DMS79 treated with DMSO at 0.1 percent for 48 hours (cell line): ENCODE results near the gene HECTD1.
"Not testable (repeated sequence)": the region's sequence is repeated elsewhere in the genome, so short reads cannot be mapped to it uniquely, and the experiment has no call there.

Experiments used
- DNase-seq: peaks from one replicate; lab custom pipeline; 2025; lab: John Stamatoyannopoulos, UW

The HECTD1 gene

GRCh38 chr14:31142455-31143087 is 65.0 kb downstream of the HECTD1 start:
- DNase-seq: no peak

GRCh38 chr14:31139301-31139847 is 68.2 kb downstream of the HECTD1 start:
- DNase-seq: no peak

- no peak for DNase-seq
Measured at GRCh38 chr14:31138301-31138700, 69.3 kb downstream of the HECTD1 start.

GRCh38 chr14:31137214-31137889 is 70.2 kb downstream of the HECTD1 start:
- no peak for DNase-seq

- no peak for DNase-seq
Measured at GRCh38 chr14:31133133-31133532, 74.5 kb downstream of the HECTD1 start.

GRCh38 chr14:31128601-31129526 is 78.7 kb downstream of the HECTD1 start:
- no peak for DNase-seq

- no peak for DNase-seq
Measured at GRCh38 chr14:31127690-31128089, 79.9 kb downstream of the HECTD1 start.

GRCh38 chr14:31126680-31127079 is 80.9 kb downstream of the HECTD1 start:
- no peak for DNase-seq

- no peak for DNase-seq
Measured at GRCh38 chr14:31125231-31125630, 82.4 kb downstream of the HECTD1 start.

- no peak for DNase-seq
Measured at GRCh38 chr14:31124197-31124596, 83.4 kb downstream of the HECTD1 start.

GRCh38 chr14:31122921-31123320 is 84.7 kb downstream of the HECTD1 start:
- DNase-seq: no peak

GRCh38 chr14:31122098-31122611 is 85.4 kb downstream of the HECTD1 start:
- no peak for DNase-seq

GRCh38 chr14:31118892-31119291 is 88.7 kb downstream of the HECTD1 start:
- no peak for DNase-seq

GRCh38 chr14:31113794-31114193 is 93.8 kb downstream of the HECTD1 start:
- DNase-seq: no peak

GRCh38 chr14:31110872-31111271 is 96.7 kb downstream of the HECTD1 start:
- no peak for DNase-seq

GRCh38 chr14:31109257-31109656 is 98.3 kb downstream of the HECTD1 start:
- no peak for DNase-seq

- no peak for DNase-seq
Measured at GRCh38 chr14:31106768-31107167, 100.8 kb downstream of the HECTD1 start.

- DNase-seq: no peak
Measured at GRCh38 chr14:31097081-31097480, 110.5 kb downstream of the HECTD1 start.

GRCh38 chr14:31096255-31096654 is 111.3 kb downstream of the HECTD1 start:
- no peak for DNase-seq

- not testable (repeated sequence) for DNase-seq
Measured at GRCh38 chr14:31095817-31096216, 111.8 kb downstream of the HECTD1 start.

GRCh38 chr14:31093884-31094839 is 113.4 kb downstream of the HECTD1 start:
- not testable (repeated sequence) for DNase-seq
